HEK293T (cell line): Measurements from ENCODE around the gene CREB3.

Source experiments
- CTCF ChIA-PET: fragments of 350-600 bp; formaldehyde crosslinking; extraction: SDS; loops from one replicate; lab custom pipeline; 2021; ENCODE audit warnings: antibody characterized with exemption, inconsistent platforms; lab: Yijun Ruan, JAX
- POLR2A ChIA-PET: fragments of 350-600 bp; formaldehyde crosslinking; extraction: SDS; loops from one replicate; lab custom pipeline; 2020; ENCODE audit warnings: antibody characterized with exemption, inconsistent platforms; lab: Yijun Ruan, JAX
- DNase-seq: peaks from one replicate; pipeline ENCODE4 v3.0.0; 2012; ENCODE audit warnings: mixed read lengths; ENCODE audit errors: extremely low spot score
- ARNT ChIP-seq: fragments of 450-650 bp; IDR thresholded peaks from 2 replicates; pipeline ENCODE4 v1.6.1; 2017; ENCODE audit warnings: mild to moderate bottlenecking
- BHLHE40 ChIP-seq: fragments of 450-650 bp; IDR thresholded peaks from 2 replicates; pipeline ENCODE4 v1.6.1; 2016; ENCODE audit warnings: mild to moderate bottlenecking, moderate library complexity, borderline replicate concordance
- CTBP1 ChIP-seq: fragments of 450-650 bp; IDR thresholded peaks from 2 replicates; pipeline ENCODE4 v1.6.1; 2016; ENCODE audit warnings: borderline replicate concordance
- ELF4 ChIP-seq: fragments of 450-650 bp; IDR thresholded peaks from 2 replicates; pipeline ENCODE4 v1.6.1; 2017; ENCODE audit warnings: antibody characterized with exemption
- FOXA1 ChIP-seq: fragments of 450-650 bp; IDR thresholded peaks from 2 replicates; pipeline ENCODE4 v1.6.1; 2016; ENCODE audit warnings: mild to moderate bottlenecking
- FOXK2 ChIP-seq: fragments of 450-650 bp; IDR thresholded peaks from 2 replicates; pipeline ENCODE4 v1.6.1; 2016; ENCODE audit warnings: mild to moderate bottlenecking
- FOXM1 ChIP-seq: fragments of 450-650 bp; IDR thresholded peaks from 2 replicates; pipeline ENCODE4 v1.6.1; 2017; ENCODE audit warnings: mild to moderate bottlenecking, borderline replicate concordance
- HDGF ChIP-seq: fragments of 450-650 bp; IDR thresholded peaks from 2 replicates; pipeline ENCODE4 v1.6.1; 2017; ENCODE audit warnings: antibody characterized with exemption, borderline replicate concordance
- L3MBTL2 ChIP-seq: fragments of 450-650 bp; conservative IDR thresholded peaks from 2 replicates; pipeline ENCODE4 v1.6.1; 2016; ENCODE audit warnings: mild to moderate bottlenecking
- LEF1 ChIP-seq: fragments of 450-650 bp; IDR thresholded peaks from 2 replicates; pipeline ENCODE4 v1.6.1; 2017; ENCODE audit warnings: mild to moderate bottlenecking, borderline replicate concordance
- NFRKB ChIP-seq: fragments of 450-650 bp; IDR thresholded peaks from 2 replicates; pipeline ENCODE4 v1.6.1; 2016; ENCODE audit warnings: mild to moderate bottlenecking, moderate library complexity
- SP1 ChIP-seq: fragments of 450-650 bp; IDR thresholded peaks from 2 replicates; pipeline ENCODE4 v1.6.1; 2017
- SUZ12 ChIP-seq: fragments of 450-650 bp; IDR thresholded peaks from 2 replicates; pipeline ENCODE4 v1.6.1; 2016; ENCODE audit warnings: mild to moderate bottlenecking
- TARDBP ChIP-seq: fragments of 450-650 bp; IDR thresholded peaks from 2 replicates; pipeline ENCODE4 v1.6.1; 2016
- ZNF384 ChIP-seq: fragments of 450-650 bp; IDR thresholded peaks from 2 replicates; pipeline ENCODE4 v1.6.1; 2016
- TF ChIP-seq, protein P1 (sequence below): fragments of 450-650 bp; IDR thresholded peaks from 2 replicates; pipeline ENCODE4 v1.6.1; 2016

Gene CREB3

DNA sequence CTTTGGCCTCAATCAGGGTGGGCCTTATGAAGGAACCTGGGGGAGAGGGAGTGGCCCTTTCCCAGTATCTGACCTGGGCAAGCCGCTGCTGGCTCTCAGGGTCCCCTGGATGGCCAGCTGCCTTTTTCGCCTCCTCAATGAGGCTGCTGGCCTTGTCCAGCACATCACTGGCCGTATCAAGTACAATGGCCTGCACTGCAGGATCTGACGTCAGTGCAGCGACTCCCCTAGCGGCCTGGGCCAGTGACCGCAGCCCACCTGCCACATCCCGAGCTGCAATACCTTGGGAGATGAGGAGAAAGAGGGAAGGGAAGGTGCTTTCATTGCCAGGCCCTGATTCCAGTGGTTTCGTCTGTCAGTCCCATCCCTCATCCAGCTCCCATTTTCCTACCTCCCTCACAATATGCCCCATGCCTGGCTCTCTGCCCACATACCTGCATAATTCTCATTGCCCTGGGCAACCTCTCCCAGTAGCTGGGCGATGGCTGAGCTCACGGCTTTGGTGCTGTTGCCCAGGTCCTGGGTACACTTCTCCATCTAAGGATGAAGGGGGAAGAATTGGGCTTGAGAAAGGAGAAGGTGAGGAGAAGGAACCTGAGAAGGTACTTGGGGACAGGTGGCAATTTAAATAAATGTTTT is 19.6 kb upstream of the CREB3 start:
- DNase-seq = no peak
- TF ChIP-seq FOXM1 (no peak), FOXK2 (no peak)
- POLR2A ChIA-PET = no interaction called here
- CTCF ChIA-PET = interaction anchor here (1.3 kb wide), 1 partner anchor 16 kb away, joined by 4 read pairs; no protein-coding TSS in a partner anchor

DNA sequence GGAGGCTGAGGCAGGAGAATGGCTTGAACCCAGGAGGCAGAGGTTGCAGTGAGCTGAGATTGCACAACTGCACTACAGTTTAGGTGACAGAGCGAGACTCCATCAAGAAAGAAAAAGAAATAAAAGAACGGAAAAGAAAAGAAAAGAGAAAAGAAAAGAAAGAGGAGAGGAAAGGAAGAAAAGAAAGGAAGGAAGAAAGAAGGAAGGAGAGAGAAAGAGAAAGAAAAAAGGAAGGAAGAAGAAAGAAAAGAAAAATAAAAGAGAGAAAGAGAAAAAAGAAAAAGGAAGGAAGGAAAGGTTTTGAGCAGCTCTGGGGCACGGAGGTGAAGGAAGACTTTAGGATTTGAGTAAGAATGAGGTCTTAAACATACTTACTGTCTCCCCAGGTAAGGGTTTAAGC is 18.9 kb upstream of the CREB3 start:
- TF ChIP-seq CTBP1 (no peak), SUZ12 (no peak), SP1 (no peak), ARNT (no peak), ZNF384 (no peak), TARDBP (no peak), FOXK2 (no peak), NFRKB (no peak), LEF1 (no peak), FOXA1 (no peak), HDGF (no peak), BHLHE40 (no peak)
- TF ChIP-seq, protein P1, sequence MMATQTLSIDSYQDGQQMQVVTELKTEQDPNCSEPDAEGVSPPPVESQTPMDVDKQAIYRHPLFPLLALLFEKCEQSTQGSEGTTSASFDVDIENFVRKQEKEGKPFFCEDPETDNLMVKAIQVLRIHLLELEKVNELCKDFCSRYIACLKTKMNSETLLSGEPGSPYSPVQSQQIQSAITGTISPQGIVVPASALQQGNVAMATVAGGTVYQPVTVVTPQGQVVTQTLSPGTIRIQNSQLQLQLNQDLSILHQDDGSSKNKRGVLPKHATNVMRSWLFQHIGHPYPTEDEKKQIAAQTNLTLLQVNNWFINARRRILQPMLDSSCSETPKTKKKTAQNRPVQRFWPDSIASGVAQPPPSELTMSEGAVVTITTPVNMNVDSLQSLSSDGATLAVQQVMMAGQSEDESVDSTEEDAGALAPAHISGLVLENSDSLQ = no peak
- CTCF ChIA-PET = interaction anchor here (1.3 kb wide), 1 partner anchor 17 kb away, joined by 4 read pairs; no protein-coding TSS in a partner anchor
- POLR2A ChIA-PET = no interaction called here
- no peak for DNase-seq

DNA sequence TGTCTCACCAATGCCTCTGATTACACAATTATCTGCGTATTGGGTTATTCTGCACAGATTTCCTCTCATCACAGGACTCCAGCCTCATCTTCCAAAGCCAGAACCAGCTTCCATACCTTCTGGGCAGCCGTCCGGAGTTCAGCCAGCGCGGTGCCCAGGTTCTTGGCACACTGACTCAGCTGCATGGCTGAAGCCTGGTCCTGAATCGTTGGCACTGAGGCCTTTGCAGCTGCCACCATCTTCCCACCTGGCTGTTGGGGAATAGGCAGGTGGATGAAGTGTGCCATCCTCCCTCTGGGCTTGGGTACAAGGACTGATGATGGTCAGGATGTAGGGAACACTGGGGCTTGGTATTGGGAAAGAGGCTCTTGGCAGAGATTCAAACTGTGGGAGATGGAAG is 18.3 kb upstream of the CREB3 start:
- DNase-seq = no peak
- POLR2A ChIA-PET = no interaction called here

DNA sequence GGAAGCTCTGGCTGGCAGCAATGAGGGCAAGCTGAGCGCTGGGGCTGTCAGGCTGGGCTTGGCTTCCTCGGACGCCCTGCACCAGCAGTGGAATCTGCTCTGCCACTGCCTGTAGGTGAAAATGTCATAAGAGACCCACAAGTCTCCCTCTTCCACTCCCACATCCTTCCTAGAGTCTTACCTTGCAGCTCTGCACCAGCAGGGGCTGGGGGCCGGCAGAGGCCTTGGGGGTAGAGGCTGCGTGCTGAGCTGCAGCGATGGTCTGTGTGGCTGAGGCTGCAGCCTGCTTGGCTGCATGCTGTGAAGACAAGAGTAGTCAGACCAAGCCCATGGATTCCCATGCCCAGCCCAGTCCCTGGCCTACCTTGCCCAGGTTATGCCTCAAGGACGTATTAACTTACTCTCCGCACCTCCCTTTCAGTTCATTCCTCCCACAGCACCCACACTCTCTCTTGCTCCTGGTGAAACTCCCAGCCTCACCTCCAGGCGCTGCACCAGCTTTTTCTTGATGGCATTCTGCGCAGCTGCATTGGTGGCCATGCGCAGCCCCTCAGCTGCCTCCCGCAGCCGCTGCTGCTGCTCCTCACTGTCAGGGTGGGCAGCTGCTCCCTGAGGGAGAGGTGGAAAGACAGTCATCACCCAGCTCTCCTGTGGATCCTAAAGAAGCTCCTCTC is 17.8 kb upstream of the CREB3 start:
- no peak for DNase-seq
- CTCF ChIA-PET = interaction anchor here (0.6 kb wide), 1 partner anchor 199 kb away, joined by 6 read pairs; no protein-coding TSS in a partner anchor
- TF ChIP-seq FOXA1 (no peak), FOXK2 (no peak), HDGF (no peak), ZNF384 (no peak), ARNT (no peak), SUZ12 (no peak), ELF4 (no peak), TARDBP (no peak), NFRKB (no peak), LEF1 (no peak), L3MBTL2 (no peak), FOXM1 (no peak), CTBP1 (no peak), BHLHE40 (no peak), SP1 (no peak)
- TF ChIP-seq, protein P1 = no peak
- POLR2A ChIA-PET = no interaction called here

More for the DNA sequence above, 18.3 kb upstream of the CREB3 start:
- CTCF ChIA-PET = interaction anchor here (1.3 kb wide), 1 partner anchor 17 kb away, joined by 4 read pairs; no protein-coding TSS in a partner anchor
- TF ChIP-seq SP1 = no peak
- TF ChIP-seq SUZ12 = no peak
- no peak for TF ChIP-seq ARNT
- TF ChIP-seq ZNF384 = no peak
- TF ChIP-seq NFRKB = no peak
- no peak for TF ChIP-seq BHLHE40
- no peak for TF ChIP-seq TARDBP

DNA sequence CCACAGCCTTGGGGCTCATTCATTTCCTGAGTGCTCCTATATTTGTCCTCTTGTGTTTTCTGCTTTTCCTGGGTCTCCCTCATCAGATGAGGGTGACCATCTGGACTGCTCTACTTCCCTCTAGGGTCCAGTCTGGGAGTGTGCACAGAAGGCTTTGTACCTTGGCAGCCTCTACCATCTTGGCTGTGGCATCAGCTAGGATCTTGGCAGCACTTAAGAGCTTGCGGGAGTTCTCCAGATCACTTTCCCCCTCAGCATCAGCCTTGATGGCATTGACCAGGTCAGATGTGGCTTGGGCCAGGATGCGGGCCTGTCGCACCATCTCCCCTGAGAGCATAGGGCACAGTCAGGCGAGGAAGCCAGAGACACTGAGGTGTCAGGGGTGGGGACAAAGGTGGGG is 16.2 kb upstream of the CREB3 start:
- ChIA-PET CTCF (no interaction called here), POLR2A (no interaction called here)
- no peak for TF ChIP-seq BHLHE40
- TF ChIP-seq FOXM1 = no peak
- TF ChIP-seq ZNF384 = no peak
- no peak for TF ChIP-seq CTBP1
- no peak for TF ChIP-seq NFRKB
- TF ChIP-seq, protein P1 = no peak
- TF ChIP-seq ELF4 = no peak
- no peak for TF ChIP-seq SP1
- TF ChIP-seq TARDBP = no peak
- DNase-seq = no peak

DNA sequence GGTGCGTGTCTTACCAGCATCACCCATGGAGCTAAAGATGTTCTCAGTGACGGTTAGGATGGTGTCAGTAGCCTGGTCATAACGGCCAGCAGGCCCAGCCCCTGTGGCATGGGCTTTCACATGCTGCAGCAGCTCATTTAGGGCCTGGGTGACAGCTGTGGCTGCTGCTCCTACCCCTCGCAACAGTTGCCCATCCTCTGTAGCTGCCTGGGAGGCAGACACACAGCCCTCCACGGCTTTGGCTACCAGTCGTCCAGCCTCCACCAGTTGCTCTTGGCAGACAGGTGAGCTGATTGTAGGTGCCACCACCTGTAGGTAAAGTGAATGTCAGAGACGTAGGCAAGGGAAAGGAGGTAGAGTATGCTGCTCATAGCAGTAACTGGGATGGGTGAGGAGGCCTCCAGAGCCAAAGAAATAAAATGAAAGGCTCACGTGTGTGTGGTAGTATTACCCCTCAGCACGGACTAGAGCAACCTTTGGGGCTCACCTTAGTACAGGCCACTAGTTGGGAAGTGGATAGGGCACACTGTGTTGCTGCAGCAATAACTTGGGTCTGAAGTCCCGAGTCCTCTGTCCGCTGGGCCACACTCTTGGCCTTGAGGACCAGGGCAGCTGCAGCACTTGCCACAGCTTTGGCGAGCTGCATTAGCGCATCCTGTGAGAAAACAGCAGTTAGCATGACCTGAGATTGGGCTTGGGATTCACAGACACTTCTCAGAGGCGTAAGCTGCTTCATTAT is 15.2 kb upstream of the CREB3 start:
- CTCF ChIA-PET = no interaction called here
- no peak for DNase-seq
- POLR2A ChIA-PET = no interaction called here
- no peak for TF ChIP-seq L3MBTL2
- TF ChIP-seq SP1 = no peak
- TF ChIP-seq ARNT = no peak
- TF ChIP-seq ELF4 = no peak
- no peak for TF ChIP-seq TARDBP
- no peak for TF ChIP-seq ZNF384
- TF ChIP-seq FOXM1 = no peak
- TF ChIP-seq, protein P1 = no peak
- no peak for TF ChIP-seq CTBP1
- no peak for TF ChIP-seq SUZ12
- TF ChIP-seq FOXK2 = no peak
- no peak for TF ChIP-seq LEF1
- no peak for TF ChIP-seq NFRKB
- no peak for TF ChIP-seq BHLHE40
- no peak for TF ChIP-seq HDGF
